ENCODE results near the gene RELL2.
A peak's percentile ranks its signal among the peaks of the same experiment; 100 is the strongest.

The RELL2 gene

GRCh38 chr5:141680751-141681201 lies 44.0 kb downstream of the RELL2 start:
- no peak for DNase-seq

- no peak for DNase-seq
These were observed 44.5 kb downstream of the RELL2 start for GRCh38 chr5:141681295-141681694.

GRCh38 chr5:141681695-141682641 lies 45.2 kb downstream of the RELL2 start, which contains the start of gene ARAP3:
TSS of gene ARAP3 (minus strand) at chr5:141682230. CDS start at chr5:141680486, 1,744 bp downstream.
- peak; percentile 64 for DNase-seq

- DNase-seq, result no peak
These were observed 46.9 kb downstream of the RELL2 start for GRCh38 chr5:141683596-141684141.

- no peak for DNase-seq
These were observed 48.8 kb downstream of the RELL2 start for GRCh38 chr5:141685591-141685990.

- DNase-seq, result no peak
These were observed 50.0 kb downstream of the RELL2 start for GRCh38 chr5:141686648-141687416.

Data from stimulated activated CD8-positive, alpha-beta memory T cell treated with anti-CD3 and anti-CD28 coated beads, Interleukin-4, amount 100 ng/mL, for 48 hours (primary cell).